Gastrocnemius medialis (tissue), 4 donors: ENCODE data around the gene SLC25A21. TPM values are rescaled to one million over a fixed set of nuclear protein-coding genes. Genes with fewer than 3 reads are reported as not detected.

ENCODE experiments used
- ATAC-seq, 2 donors: fragments of 150-250 bp; one replicate each; pipeline ENCODE4 v1.9.1; 2016
- DNase-seq, 2 donors: peaks; one replicate each; pipeline ENCODE4 v3.0.0-alpha.2; 2019
- H3K27ac ChIP-seq, 4 donors: fragments of 200-600 bp; sonication (generic); 1 replicate in 1 of 4; 2 replicates in 3 of 4; pipeline ENCODE4 v1.5.1; 2016 to 2018; ENCODE audit warnings: mild to moderate bottlenecking in 2 of 4, moderate library complexity in 1 of 4
- H3K27me3 ChIP-seq, 3 donors: fragments of 200-600 bp; sonication (generic) in 2 of 3; 1 replicate in 1 of 3; 2 replicates in 2 of 3; pipeline versions ENCODE4 v1.5.1 to v1.6.0; 2016 to 2019; ENCODE audit warnings: mild to moderate bottlenecking in 1 of 3, moderate library complexity in 1 of 3
- H3K36me3 ChIP-seq, 2 donors: fragments of 200-600 bp; sonication (generic) in 1 of 2; one replicate each; pipeline ENCODE4 v1.5.1; 2017 to 2018
- H3K4me1 ChIP-seq, 2 donors: fragments of 200-600 bp; sonication (generic) in 1 of 2; one replicate each; pipeline ENCODE4 v1.5.1; 2016 to 2017; ENCODE audit warnings: mild to moderate bottlenecking in 2 of 2
- H3K4me3 ChIP-seq, 4 donors: fragments of 200-600 bp; sonication (generic) in 3 of 4; 1 replicate in 1 of 4; 2 replicates in 3 of 4; pipeline ENCODE4 v1.5.1; 2016 to 2019; ENCODE audit warnings: mild to moderate bottlenecking in 2 of 4
- H3K9me3 ChIP-seq, 3 donors: fragments of 200-600 bp; sonication (generic) in 2 of 3; 1 replicate in 1 of 3; 2 replicates in 2 of 3; pipeline ENCODE4 v1.5.1; 2016 to 2019
- CTCF ChIP-seq, 5 experiments: fragments of 450-650 bp in 3 of 5; fragments of 200-600 bp in 2 of 5; sonication (generic) in 2 of 5; IDR thresholded peaks in 4 of 5; conservative IDR thresholded peaks in 1 of 5; 1 replicate in 4 of 5; 2 replicates in 1 of 5; pipeline ENCODE4 v1.5.1; 2016 to 2019; ENCODE audit warnings: antibody characterized with exemption in 5 of 5, mild to moderate bottlenecking in 3 of 5, moderate library complexity in 3 of 5
- POLR2A ChIP-seq, 2 donors: fragments of 450-650 bp; IDR thresholded peaks; one replicate each; pipeline ENCODE4 v1.6.1; 2017; ENCODE audit warnings: antibody characterized with exemption in 2 of 2, mild to moderate bottlenecking in 2 of 2, moderate library complexity in 2 of 2
- in situ Hi-C, 4 donors: fragments of 200-750 bp; cut with MboI; loops; one replicate each; pipeline versions ENCODE4 v1.15.0 to v1.8.0; 2017; ENCODE audit warnings: low sequenced_read_pairs in 4 of 4
- intact Hi-C: fragments of 100-400 bp; cut with DNase I; formaldehyde crosslinking; loops from one replicate; pipeline ENCODE4 v1.15.1; 2023; ENCODE audit warnings: low total_unique reads
- total RNA-seq, 4 donors: library from RNA; depleted of rRNA; stranded (reverse); fragments of >200 nt; gene quantifications; one replicate each; pipeline versions ENCODE4 v1.1.0 to v1.2.3, GENCODE V29; 2016

Gene SLC25A21
- total RNA-seq, 4 donors from 2014 or later, result 1.9 TPM; not detected in 3

GRCh38 chr14:37032863-37033262, 139.5 kb downstream of the SLC25A21 start:
- Histone ChIP-seq H3K27me3 (no peaks in the 10 kb centered on the region), H3K36me3 (no peaks in the 10 kb centered on the region), H3K4me3 (no peak overlapping the region), H3K4me1 (peaks cover 0 to 3% of the 10 kb centered on the region in 2 donors), H3K9me3 (no peaks in the 10 kb centered on the region), H3K27ac (no peak overlapping the region)
- intact Hi-C loops (no loop called here), in situ Hi-C loops (no loop called here)
- TF ChIP-seq POLR2A (IDR thresholded peaks at IDR 0.05) (no peak), CTCF (IDR thresholded peaks at IDR 0.05 in 4 of 5, conservative IDR thresholded peaks at IDR 0.05 in 1 of 5) (no peak)
- no peak for DNase-seq
- ATAC-seq, result no peak

GRCh38 chr14:37027188-37027824, 145.1 kb downstream of the SLC25A21 start:
- Histone ChIP-seq H3K4me3 (no peak overlapping the region), H3K27ac (no peak overlapping the region), H3K27me3 (no peaks in the 10 kb centered on the region), H3K36me3 (no peaks in the 10 kb centered on the region), H3K9me3 (no peaks in the 10 kb centered on the region), H3K4me1 (no peaks in the 10 kb centered on the region)
- no peak for DNase-seq
- in situ Hi-C loops, result no loop called here
- no peak for ATAC-seq
- TF ChIP-seq CTCF (IDR thresholded peaks at IDR 0.05 in 4 of 5, conservative IDR thresholded peaks at IDR 0.05 in 1 of 5) (no peak), POLR2A (IDR thresholded peaks at IDR 0.05) (no peak)
- intact Hi-C loops, result no loop called here

- in situ Hi-C loops, result no loop called here
Measured at GRCh38 chr14:37023875-37024565, 148.4 kb downstream of the SLC25A21 start.

DNA sequence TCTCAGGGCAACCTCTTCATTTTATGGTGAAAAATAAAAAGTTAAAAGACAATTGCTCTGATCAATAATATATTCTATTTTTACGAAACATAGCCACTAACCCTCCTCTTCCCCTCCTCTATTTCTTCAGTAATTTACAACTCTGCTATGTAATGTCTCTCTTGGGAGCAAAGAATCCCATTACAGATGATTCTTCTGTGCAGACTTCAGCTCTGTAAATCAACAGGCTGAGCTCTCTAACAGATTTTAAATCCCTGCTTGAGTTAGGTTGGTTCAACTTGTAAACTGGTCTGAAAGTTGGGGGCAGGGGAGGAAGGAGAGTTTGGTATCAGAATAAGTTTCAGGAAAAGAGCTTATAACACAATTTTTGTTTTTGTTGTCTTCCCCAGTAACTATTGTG, 151.0 kb downstream of the SLC25A21 start:
- in situ Hi-C loops, result no loop called here
- H3K27me3 ChIP-seq, result no peaks in the 10 kb centered on the region
- intact Hi-C loops, result no loop called here
- TF ChIP-seq CTCF (IDR thresholded peaks at IDR 0.05 in 4 of 5, conservative IDR thresholded peaks at IDR 0.05 in 1 of 5), result no peak
- TF ChIP-seq POLR2A (IDR thresholded peaks at IDR 0.05), result no peak
- no peak overlapping the region for H3K27ac ChIP-seq
- H3K4me1 ChIP-seq, result no peaks in the 10 kb centered on the region
- no peaks in the 10 kb centered on the region for H3K9me3 ChIP-seq
- ATAC-seq (no peak), DNase-seq (no peak)
- no peaks in the 10 kb centered on the region for H3K36me3 ChIP-seq
- H3K4me3 ChIP-seq, result no peak overlapping the region

More at GRCh38 chr14:37023875-37024565, 148.4 kb downstream of the SLC25A21 start:
- ATAC-seq, result no peak
- Histone ChIP-seq H3K27ac (no peak overlapping the region), H3K36me3 (no peaks in the 10 kb centered on the region), H3K4me3 (no peak overlapping the region), H3K9me3 (no peaks in the 10 kb centered on the region), H3K4me1 (no peaks in the 10 kb centered on the region), H3K27me3 (no peaks in the 10 kb centered on the region)
- TF ChIP-seq CTCF (IDR thresholded peaks at IDR 0.05 in 4 of 5, conservative IDR thresholded peaks at IDR 0.05 in 1 of 5), result no peak
- no peak for TF ChIP-seq POLR2A (IDR thresholded peaks at IDR 0.05)
- no peak for DNase-seq
- intact Hi-C loops, result no loop called here
